A549 (cell line): ENCODE results near the gene NEUROD1.

Source experiments
- BHLHE40 ChIP-seq: IDR thresholded peaks from 2 replicates; pipeline ENCODE4 v1.6.1; 2012; ENCODE audit warnings: low read depth, low read length, inconsistent platforms
- CTCF ChIP-seq: fragments of >200 bp; sonication (Bioruptor Twin); formaldehyde crosslinking; IDR thresholded peaks from 3 replicates; pipeline ENCODE4 v1.5.1; 2016
- EP300 ChIP-seq, 2 experiments: fragments of >200 bp; sonication (Bioruptor Twin); formaldehyde crosslinking; IDR thresholded peaks; 2 replicates in 1 of 2; 3 replicates in 1 of 2; pipeline ENCODE4 v1.6.1; 2016 to 2017
- MYC ChIP-seq: IDR thresholded peaks from 2 replicates; pipeline ENCODE4 v1.6.1; 2012; ENCODE audit warnings: mild to moderate bottlenecking, inconsistent platforms, low read length, improper control_type of control experiment, borderline replicate concordance
- NPAS2 ChIP-seq: fragments of 250-450 bp; sonication (Bioruptor Pico); IDR thresholded peaks from 2 replicates; pipeline ENCODE4 v1.8.0; 2022; ENCODE audit warnings: mild to moderate bottlenecking, moderate library complexity, borderline replicate concordance
- PBX3 ChIP-seq: IDR thresholded peaks from 2 replicates; pipeline ENCODE4 v1.6.1; 2012
- POLR2A ChIP-seq: IDR thresholded peaks from 2 replicates; pipeline ENCODE4 v1.6.1; 2012; ENCODE audit warnings: mild to moderate bottlenecking, low read length
- RAD21 ChIP-seq, 2 experiments: fragments of >200 bp in 1 of 2; sonication (Bioruptor Twin) in 1 of 2; formaldehyde crosslinking in 1 of 2; IDR thresholded peaks in 1 of 2; conservative IDR thresholded peaks in 1 of 2; 2 replicates in 1 of 2; 3 replicates in 1 of 2; pipeline ENCODE4 v1.6.1; 2012 to 2018; ENCODE audit warnings: inconsistent platforms in 1 of 2
- RNF2 ChIP-seq: fragments of 200-600 bp; sonication (generic); IDR thresholded peaks from 2 replicates; pipeline ENCODE4 v1.6.1; 2016; ENCODE audit warnings: low read depth, mild to moderate bottlenecking, antibody characterized with exemption, moderate library complexity, borderline replicate concordance
- SMC3 ChIP-seq: fragments of >200 bp; sonication (Bioruptor Twin); formaldehyde crosslinking; IDR thresholded peaks from 3 replicates; pipeline ENCODE4 v1.6.1; 2018; ENCODE audit warnings: inconsistent platforms
- TP53 ChIP-seq: fragments of 250-450 bp; sonication (Bioruptor Pico); IDR thresholded peaks from 2 replicates; pipeline ENCODE4 v1.5.0; 2021; ENCODE audit warnings: mild to moderate bottlenecking, moderate library complexity
- TF ChIP-seq, protein P1 (sequence below): IDR thresholded peaks from 2 replicates; pipeline ENCODE4 v1.6.1; 2012

DNA sequence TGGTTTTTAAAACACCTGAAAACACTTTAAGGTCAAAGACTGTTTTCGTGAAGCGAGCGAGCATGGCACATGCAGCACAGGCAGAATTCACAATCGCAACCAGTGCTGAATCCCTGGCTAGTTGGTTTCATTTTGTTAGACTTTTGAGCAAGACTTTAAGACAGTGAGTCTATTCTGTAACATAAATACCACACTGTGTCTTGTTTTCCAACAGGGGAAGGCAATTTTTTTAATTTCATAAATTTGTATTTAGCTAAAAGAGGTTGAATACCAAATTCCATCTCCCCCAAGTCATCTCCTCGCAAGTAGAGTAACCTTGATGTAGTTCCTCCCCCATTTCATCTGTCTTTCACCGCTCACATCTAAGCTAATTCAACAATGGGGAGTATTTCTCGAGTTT lies 24.8 kb downstream of the NEUROD1 start:
- TF ChIP-seq CTCF, result no peak
- TF ChIP-seq TP53 (CRISPR knock-in tag), result no peak
- TF ChIP-seq MYC, result no peak
- TF ChIP-seq BHLHE40, result no peak
- no peak for TF ChIP-seq POLR2A
- no peak for TF ChIP-seq RNF2
- TF ChIP-seq EP300 (IDR thresholded peaks at IDR 0.05), result no peak
- no peak for TF ChIP-seq SMC3
- no peak for TF ChIP-seq PBX3
- TF ChIP-seq NPAS2 (CRISPR knock-in tag), result no peak
- TF ChIP-seq, protein P1, sequence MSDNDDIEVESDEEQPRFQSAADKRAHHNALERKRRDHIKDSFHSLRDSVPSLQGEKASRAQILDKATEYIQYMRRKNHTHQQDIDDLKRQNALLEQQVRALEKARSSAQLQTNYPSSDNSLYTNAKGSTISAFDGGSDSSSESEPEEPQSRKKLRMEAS, result no peak
- no peak for TF ChIP-seq RAD21 (conservative IDR thresholded peaks at IDR 0.05 in 1 of 2, IDR thresholded peaks at IDR 0.05 in 1 of 2)
